Astrocyte (in vitro differentiated cells and primary cell): Measurements from ENCODE around the gene AKR1B1. TPM values are rescaled to one million over a fixed set of nuclear protein-coding genes. Genes with fewer than 3 reads are reported as not detected.

Experiments used
- DNase-seq: peaks from one replicate; pipeline ENCODE4 v3.0.0-alpha.2; 2010; ENCODE audit warnings: low read depth
- FAIRE-seq: peaks from 2 replicates; lab custom pipeline; 2011; peaks lifted over from hg19 to GRCh38; lab: Jason Lieb, UNC
- H2AFZ ChIP-seq: 2 replicates; pipeline ENCODE4 v1.6.0; 2012; ENCODE audit warnings: low read depth, low read length, inconsistent platforms
- H3K27ac ChIP-seq: 2 replicates; pipeline ENCODE4 v1.5.1; 2011; ENCODE audit warnings: low read depth, low read length, inconsistent platforms
- H3K27me3 ChIP-seq: 2 replicates; pipeline ENCODE4 v1.6.0; 2011; ENCODE audit warnings: low read length, inconsistent platforms; ENCODE audit not compliant: insufficient read depth
- H3K36me3 ChIP-seq: 2 replicates; pipeline ENCODE4 v1.5.1; 2011; ENCODE audit warnings: low read length, inconsistent platforms; ENCODE audit not compliant: insufficient read depth
- H3K4me1 ChIP-seq: 2 replicates; pipeline ENCODE4 v1.5.1; 2011; ENCODE audit warnings: low read length, inconsistent platforms; ENCODE audit not compliant: insufficient read depth
- H3K4me2 ChIP-seq: 2 replicates; pipeline ENCODE4 v1.6.0; 2012; ENCODE audit warnings: low read length, inconsistent platforms
- H3K4me3 ChIP-seq: 2 replicates; pipeline ENCODE4 v1.5.1; 2011; ENCODE audit warnings: low read depth, mild to moderate bottlenecking, low read length, inconsistent platforms; ENCODE audit not compliant: insufficient read depth
- H3K79me2 ChIP-seq: 2 replicates; pipeline ENCODE4 v1.6.0; 2012; ENCODE audit warnings: mild to moderate bottlenecking, low read length, inconsistent platforms; ENCODE audit not compliant: insufficient read depth
- H3K9ac ChIP-seq: 2 replicates; pipeline ENCODE4 v1.6.0; 2012; ENCODE audit warnings: mild to moderate bottlenecking, low read length, inconsistent platforms
- H3K9me3 ChIP-seq: 2 replicates; pipeline ENCODE4 v1.5.1; 2012; ENCODE audit warnings: low read depth, mild to moderate bottlenecking, low read length, inconsistent platforms; ENCODE audit not compliant: insufficient read depth
- H4K20me1 ChIP-seq: 2 replicates; pipeline ENCODE4 v1.6.0; 2012; ENCODE audit warnings: low read length, inconsistent platforms; ENCODE audit not compliant: insufficient read depth
- H3K27ac Mint-ChIP-seq: one replicate; pipeline ENCODE4 v1.8.0; 2021; ENCODE audit warnings: mild to moderate bottlenecking, mixed read lengths; ENCODE audit not compliant: unreplicated experiment
- H3K27me3 Mint-ChIP-seq: one replicate; pipeline ENCODE4 v1.8.0; 2021; ENCODE audit warnings: low read depth, mixed read lengths; ENCODE audit not compliant: unreplicated experiment
- H3K36me3 Mint-ChIP-seq: one replicate; pipeline ENCODE4 v1.8.0; 2021; ENCODE audit warnings: low read depth, mixed read lengths; ENCODE audit not compliant: unreplicated experiment
- H3K4me1 Mint-ChIP-seq: one replicate; pipeline ENCODE4 v1.8.0; 2021; ENCODE audit warnings: low read depth, mixed read lengths; ENCODE audit not compliant: unreplicated experiment
- H3K4me3 Mint-ChIP-seq: one replicate; pipeline ENCODE4 v1.8.0; 2021; ENCODE audit warnings: mild to moderate bottlenecking, moderate library complexity, mixed read lengths; ENCODE audit not compliant: unreplicated experiment
- H3K9me3 Mint-ChIP-seq: one replicate; pipeline ENCODE4 v1.8.0; 2021; ENCODE audit warnings: mild to moderate bottlenecking, mixed read lengths; ENCODE audit not compliant: unreplicated experiment
- CTCF ChIP-seq: IDR thresholded peaks from 2 replicates; pipeline ENCODE4 v1.5.1; 2011; ENCODE audit warnings: low read depth, mild to moderate bottlenecking, inconsistent platforms, low read length, moderate library complexity; ENCODE audit not compliant: insufficient read depth
- EZH2 ChIP-seq: IDR thresholded peaks from 2 replicates; pipeline ENCODE4 v1.6.1; 2012; ENCODE audit warnings: mild to moderate bottlenecking, low read length, inconsistent platforms; ENCODE audit not compliant: insufficient read depth
- total RNA-seq: library from RNA; stranded (reverse); gene quantifications from 2 replicates; pipeline ENCODE4 v1.2.1, GENCODE V29; 2021

Gene AKR1B1
- total RNA-seq, 1 donor from 2014 or later, result 114 TPM

DNA sequence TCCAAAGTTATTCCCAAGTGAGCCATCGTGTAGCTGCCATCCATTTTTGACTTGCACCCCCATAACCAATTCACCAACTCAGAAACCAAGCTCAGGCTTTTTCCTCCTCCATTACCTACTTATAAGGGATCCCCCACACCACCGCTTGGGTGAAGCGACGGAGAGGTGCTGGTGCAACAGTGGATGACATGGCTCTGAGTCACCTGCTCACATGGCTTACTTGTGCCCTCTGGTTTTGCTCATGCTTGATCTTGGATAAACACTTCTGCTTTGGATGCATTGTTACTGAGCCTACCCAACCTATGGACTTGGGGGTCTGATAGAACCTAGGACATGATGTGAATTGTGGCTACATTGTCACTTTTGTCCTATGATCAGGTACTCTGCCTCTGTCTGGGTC, 12.0 kb upstream of the AKR1B1 start:
- H3K36me3 Mint-ChIP-seq, result no peaks in the 10 kb centered on the region
- peaks cover 4% of the 10 kb centered on the region for H3K4me1 Mint-ChIP-seq
- Histone ChIP-seq H3K27ac (no peak overlapping the region), H4K20me1 (no peaks in the 10 kb centered on the region), H3K36me3 (no peaks in the 10 kb centered on the region), H3K4me2 (no peak overlapping the region), H3K9ac (no peak overlapping the region), H3K79me2 (no peaks in the 10 kb centered on the region), H3K4me1 (peaks cover 5% of the 10 kb centered on the region), H3K27me3 (no peaks in the 10 kb centered on the region), H2AFZ (no peak overlapping the region), H3K9me3 (no peaks in the 10 kb centered on the region), H3K4me3 (no peak overlapping the region)
- H3K4me3 Mint-ChIP-seq, result no peak overlapping the region
- TF ChIP-seq CTCF, result no peak
- TF ChIP-seq EZH2, result no peak
- H3K9me3 Mint-ChIP-seq, result peaks cover 11% of the 10 kb centered on the region
- FAIRE-seq, result no peak
- no peaks in the 10 kb centered on the region for H3K27me3 Mint-ChIP-seq
- peak; percentile 61 for DNase-seq
- peak overlapping the region; percentile 9 for H3K27ac Mint-ChIP-seq

- no peak overlapping the region for H3K4me3 Mint-ChIP-seq
- no peak overlapping the region for H3K27ac Mint-ChIP-seq
- no peaks in the 10 kb centered on the region for H3K27me3 Mint-ChIP-seq
- Histone ChIP-seq H3K79me2 (no peaks in the 10 kb centered on the region), H3K27me3 (no peaks in the 10 kb centered on the region), H2AFZ (no peak overlapping the region), H4K20me1 (no peaks in the 10 kb centered on the region), H3K36me3 (no peaks in the 10 kb centered on the region), H3K9me3 (no peaks in the 10 kb centered on the region), H3K4me3 (no peak overlapping the region), H3K9ac (no peak overlapping the region), H3K4me1 (peaks cover 5% of the 10 kb centered on the region), H3K27ac (no peak overlapping the region), H3K4me2 (no peak overlapping the region)
- no peaks in the 10 kb centered on the region for H3K36me3 Mint-ChIP-seq
- no peak for DNase-seq
- peaks cover 18% of the 10 kb centered on the region for H3K9me3 Mint-ChIP-seq
- H3K4me1 Mint-ChIP-seq, result peaks cover 4% of the 10 kb centered on the region
- no peak for TF ChIP-seq EZH2
- no peak for TF ChIP-seq CTCF
- no peak for FAIRE-seq
Measured at GRCh38 chr7:134469622-134470021, 10.7 kb upstream of the AKR1B1 start.

DNA sequence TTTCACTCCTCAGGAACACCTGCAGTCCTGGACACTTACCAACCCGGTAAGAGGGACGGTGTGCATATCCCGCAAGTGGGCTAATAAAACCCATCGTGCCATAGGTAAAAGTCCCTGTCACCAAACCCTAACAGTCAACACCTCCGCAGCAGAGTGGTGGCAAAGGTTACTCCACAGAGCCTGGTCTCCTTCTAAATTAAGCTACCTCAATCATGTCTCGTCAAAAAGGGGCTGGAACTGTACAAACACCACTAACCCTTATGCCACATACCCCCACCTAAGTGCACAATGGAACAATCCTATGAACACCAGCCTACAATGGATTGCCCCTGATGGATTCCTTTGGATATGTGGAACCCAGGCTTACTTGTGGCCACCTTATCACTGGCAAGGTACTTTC, 9.6 kb upstream of the AKR1B1 start:
- TF ChIP-seq EZH2 (no peak), CTCF (no peak)
- Histone ChIP-seq H3K4me2 (no peak overlapping the region), H3K4me3 (no peak overlapping the region), H3K27ac (no peak overlapping the region), H3K9me3 (peaks cover 4% of the 10 kb centered on the region), H3K27me3 (no peaks in the 10 kb centered on the region), H2AFZ (no peak overlapping the region), H3K36me3 (no peaks in the 10 kb centered on the region), H3K9ac (no peak overlapping the region), H3K79me2 (no peaks in the 10 kb centered on the region), H3K4me1 (peaks cover 5% of the 10 kb centered on the region), H4K20me1 (no peaks in the 10 kb centered on the region)
- no peak overlapping the region for H3K4me3 Mint-ChIP-seq
- no peaks in the 10 kb centered on the region for H3K36me3 Mint-ChIP-seq
- H3K27ac Mint-ChIP-seq, result no peak overlapping the region
- DNase-seq (no peak), FAIRE-seq (no peak)
- peaks cover 4% of the 10 kb centered on the region for H3K4me1 Mint-ChIP-seq
- peaks cover 24% of the 10 kb centered on the region for H3K9me3 Mint-ChIP-seq
- H3K27me3 Mint-ChIP-seq, result no peaks in the 10 kb centered on the region
